GM12878 (cell line): ENCODE measurements around the gene TENT5A. TPM values are rescaled to one million over a fixed set of nuclear protein-coding genes. Genes with fewer than 3 reads are reported as not detected.

Source experiments
- ATAC-seq: fragments of 200-7000 bp; cut with Tn5 transposase; 3 replicates; pipeline ENCODE4 v1.9.1; 2020; ENCODE audit warnings: mild to moderate bottlenecking, moderate library complexity
- BruUV-seq: library from RNA; stranded (reverse); fragments of 400-500 nt; replicated peaks from 2 replicates; lab custom pipeline; 2021; lab: Mats Ljungman, UMichigan
- CTCF ChIA-PET: fragments of 300-600 bp; sonication (Branson Sonifier 250); formaldehyde crosslinking; extraction: SDS; loops from one replicate; lab custom pipeline; 2021; ENCODE audit warnings: inconsistent platforms; lab: Yijun Ruan, JAX
- POLR2A ChIA-PET: fragments of 350-600 bp; formaldehyde crosslinking; extraction: SDS; loops from one replicate; lab custom pipeline; 2021; ENCODE audit warnings: inconsistent platforms; lab: Charles Lee
- RAD21 ChIA-PET: fragments of 300-600 bp; sonication (Branson Sonifier 250); formaldehyde crosslinking; loops from one replicate; lab custom pipeline; 2023; ENCODE audit warnings: antibody characterized with exemption; ENCODE audit not compliant: unreplicated experiment; lab: Charles Lee
- SMC1A ChIA-PET: fragments of 300-600 bp; sonication (Branson Sonifier 250); formaldehyde crosslinking; loops from one replicate; lab custom pipeline; 2023; ENCODE audit not compliant: unreplicated experiment, uncharacterized antibody; lab: Charles Lee
- DNase-seq: peaks from one replicate; pipeline ENCODE4 v3.0.0-alpha.2; 2011; ENCODE audit warnings: low read depth, low spot score
- FAIRE-seq: peaks from 3 replicates; lab custom pipeline; 2011; peaks lifted over from hg19 to GRCh38; lab: Jason Lieb, UNC
- H2AFZ ChIP-seq: 2 replicates; pipeline ENCODE4 v1.6.0; 2011; ENCODE audit warnings: low read depth, low read length, control low read depth; ENCODE audit not compliant: control insufficient read depth
- H3K27ac ChIP-seq: 2 replicates; pipeline ENCODE4 v1.5.1; 2011; ENCODE audit warnings: control low read depth; ENCODE audit not compliant: control insufficient read depth, insufficient read depth
- H3K27me3 ChIP-seq, 2 experiments: replicated peaks in 1 of 2; 2 replicates each; pipeline versions ENCODE4 v1.6.0 to v1.6.1; 2011; ENCODE audit warnings: low read length in 1 of 2; ENCODE audit not compliant: control insufficient read depth in 2 of 2, insufficient read depth in 2 of 2
- H3K36me3 ChIP-seq, 2 experiments: 2 replicates each; pipeline ENCODE4 v1.5.1; 2011; ENCODE audit warnings: low read length in 1 of 2; ENCODE audit not compliant: control insufficient read depth in 2 of 2, insufficient read depth in 2 of 2
- H3K4me1 ChIP-seq: 2 replicates; pipeline ENCODE4 v1.6.1; 2011; ENCODE audit warnings: mild to moderate bottlenecking, low read length, moderate library complexity, mixed read lengths; ENCODE audit not compliant: control insufficient read depth, insufficient read depth
- H3K4me2 ChIP-seq: 2 replicates; pipeline ENCODE4 v1.6.0; 2011; ENCODE audit warnings: control low read depth; ENCODE audit not compliant: control insufficient read depth, insufficient read depth
- H3K4me3 ChIP-seq: fragments of 200-600 bp; sonication (generic); 2 replicates; pipeline ENCODE4 v1.5.1; 2016
- H3K79me2 ChIP-seq: 2 replicates; pipeline ENCODE4 v1.6.0; 2011; ENCODE audit warnings: low read length; ENCODE audit not compliant: control insufficient read depth, insufficient read depth
- H3K9ac ChIP-seq: 2 replicates; pipeline ENCODE4 v1.8.0; 2011; ENCODE audit warnings: low read length, control low read depth, mixed read lengths; ENCODE audit not compliant: control insufficient read depth, insufficient read depth
- H3K9me3 ChIP-seq: replicated peaks from 3 replicates; pipeline ENCODE4 v1.5.1; 2011; ENCODE audit warnings: mild to moderate bottlenecking, low read length; ENCODE audit not compliant: control insufficient read depth, insufficient read depth
- H4K20me1 ChIP-seq: 2 replicates; pipeline ENCODE4 v1.6.0; 2011; ENCODE audit not compliant: control insufficient read depth, insufficient read depth
- CBX5 ChIP-seq: sonication (generic); IDR thresholded peaks from 2 replicates; pipeline ENCODE4 v1.6.1; 2016; ENCODE audit warnings: low read depth, moderate library complexity, mild to moderate bottlenecking, inconsistent platforms
- EZH2 ChIP-seq: IDR thresholded peaks from 2 replicates; pipeline ENCODE4 v1.6.1; 2012; ENCODE audit warnings: low read depth, mild to moderate bottlenecking, control low read depth, inconsistent platforms, low read length, borderline replicate concordance; ENCODE audit not compliant: control insufficient read depth
- HDAC2 ChIP-seq: fragments of 200-600 bp; sonication (generic); IDR thresholded peaks from 2 replicates; pipeline ENCODE4 v1.6.1; 2017
- POLR2AphosphoS5 ChIP-seq: IDR thresholded peaks from 2 replicates; pipeline ENCODE4 v1.6.1; 2011; ENCODE audit warnings: mild to moderate bottlenecking, low read length, inconsistent platforms
- SMARCA5 ChIP-seq: fragments of 450-650 bp; IDR thresholded peaks from 2 replicates; pipeline ENCODE4 v1.6.1; 2017; ENCODE audit warnings: mild to moderate bottlenecking
- ZBTB4 ChIP-seq: fragments of 450-650 bp; formaldehyde crosslinking; IDR thresholded peaks from 2 replicates; pipeline ENCODE4 v1.4.0; 2022; ENCODE audit warnings: mild to moderate bottlenecking, moderate library complexity
- in situ Hi-C: fragments of 300-500 bp; cut with MboI; formaldehyde crosslinking; loops from 9 replicates; pipeline ENCODE4 v1.14.3; 2018; ENCODE audit warnings: mixed read lengths
- intact Hi-C: fragments of 100-400 bp; cut with micrococcal nuclease; formaldehyde crosslinking; loops from one replicate; pipeline ENCODE4 v1.14.2; 2022; ENCODE audit not compliant: unreplicated experiment
- polyA plus RNA-seq, 11 experiments: library from polyadenylated mRNA; depleted of rRNA in 4 of 11; unstranded in 6 of 11; stranded (reverse) in 5 of 11; fragments of >200 nt; fragmentation: Nextera tagmentation in 4 of 11; fragmentation: Illumina TruSeq in 1 of 11; extraction: Ambion mirVana in 4 of 11; extraction: Trizol in 1 of 11; gene quantifications; 1 replicate in 1 of 11; 2 replicates in 10 of 11; pipeline versions ENCODE4 v1.2.1 to v1.2.3, GENCODE V29; 2011 to 2016; ENCODE audit warnings: inconsistent platforms in 2 of 11, missing spikeins in 2 of 11, low read depth in 1 of 11
- total RNA-seq, 4 experiments: library from RNA; depleted of rRNA in 3 of 4; stranded (reverse); fragments of >200 nt in 3 of 4; fragmentation: Illumina TruSeq in 1 of 4; extraction: Trizol in 1 of 4; gene quantifications; 2 replicates each; pipeline versions ENCODE4 v1.2.1 to v1.2.3, GENCODE V29; 2013 to 2021

Gene TENT5A
- total and polyA plus RNA-seq, 10 of the 15 experiments (the other 5 are each of a cell fraction or from before 2014, with no cell fraction given), result 0.25 to 9.6 (median 0.48) TPM

GRCh38 chr6:81762132-81762531, 9.7 kb upstream of the TENT5A start:
- Histone ChIP-seq H3K9me3 (no peaks in the 10 kb centered on the region; the same call in 2 of the 3 replicates), H3K27ac (no peak overlapping the region), H3K27me3 (no peaks in the 10 kb centered on the region), H2AFZ (no peak overlapping the region), H3K4me2 (no peak overlapping the region), H3K4me1 (no peaks in the 10 kb centered on the region), H4K20me1 (no peaks in the 10 kb centered on the region), H3K36me3 (no peaks in the 10 kb centered on the region), H3K4me3 (no peak overlapping the region), H3K9ac (no peak overlapping the region), H3K79me2 (no peaks in the 10 kb centered on the region)
- ChIA-PET SMC1A (interaction anchor here (0.6 to 1.4 kb wide), 2 partner anchors 13 to 219 kb away, joined by 3 to 4 read pairs; no protein-coding TSS in a partner anchor), RAD21 (interaction anchor here (1.0 to 1.4 kb wide), 2 partner anchors 183 to 235 kb away, joined by 3 read pairs; no protein-coding TSS in a partner anchor), POLR2A (interaction anchor here (0.9 kb wide), 1 partner anchor 273 kb away, joined by 3 read pairs; no protein-coding TSS in a partner anchor), CTCF (interaction anchor here (1.4 kb wide), 1 partner anchor 11 kb away, joined by 4 read pairs; no protein-coding TSS in a partner anchor)
- FAIRE-seq (no peak), ATAC-seq (no peak), DNase-seq (no peak)
- intact Hi-C loops (no loop called here), in situ Hi-C loops (no loop called here)
- BruUV-seq, result no TSS peak
- no peak for TF ChIP-seq ZBTB4 (CRISPR knock-in tag)
- no peak for TF ChIP-seq CBX5
- no peak for TF ChIP-seq SMARCA5
- TF ChIP-seq HDAC2, result no peak
- no peak for TF ChIP-seq EZH2
- TF ChIP-seq POLR2AphosphoS5, result no peak
